ENCODE results near the gene PLSCR1.
A peak's percentile ranks its signal among the peaks of the same experiment; 100 is the strongest.

PLSCR1 gene

GRCh38 chr3:146544929-146545528 is 622 bp upstream of the PLSCR1 start:
- peak overlapping the region; percentile 73 for H3K4me3 ChIP-seq (ENCODE audit: low read depth, low read length, poor library complexity, severe bottlenecking)
- H3K9me3 ChIP-seq (ENCODE audit: low read length) = no peaks in the 10 kb centered on the region
- H2AFZ ChIP-seq (ENCODE audit: low read length) = peak overlapping the region; percentile 57; the same call in 1 of the 2 replicates
- H3K36me3 ChIP-seq (ENCODE audit: insufficient read depth, low read length) = no peaks in the 10 kb centered on the region
- H4K20me1 ChIP-seq (ENCODE audit: insufficient read depth, low read length) = no peaks in the 10 kb centered on the region
- H3K4me1 ChIP-seq (ENCODE audit: insufficient read depth, low read length, severe bottlenecking) = peaks cover 34% of the 10 kb centered on the region
- TF ChIP-seq EZH2 (IDR thresholded peaks at IDR 0.05; ENCODE audit: borderline replicate concordance, low read length) (no peak), CTCF (IDR thresholded peaks at IDR 0.05; ENCODE audit: low read length) (no peak)
- no peaks in the 10 kb centered on the region for H3F3A ChIP-seq (ENCODE audit: insufficient read depth, low read length)
- H3K27me3 ChIP-seq (ENCODE audit: insufficient read depth, low read length) = no peaks in the 10 kb centered on the region
- H3K79me2 ChIP-seq (ENCODE audit: insufficient read depth, low read length) = no peaks in the 10 kb centered on the region
- no peak overlapping the region for H3K27ac ChIP-seq (ENCODE audit: low read depth, low read length, poor library complexity, severe bottlenecking)
- H3K4me2 ChIP-seq (ENCODE audit: low read length) = peak overlapping the region; percentile 72
- no peaks in the 10 kb centered on the region for H3K9me2 ChIP-seq (ENCODE audit: low read depth, low read length)
- H3K9ac ChIP-seq (ENCODE audit: low read length) = peak overlapping the region; percentile 78

- H3F3A ChIP-seq (ENCODE audit: insufficient read depth, low read length) = no peaks in the 10 kb centered on the region
- H4K20me1 ChIP-seq (ENCODE audit: insufficient read depth, low read length) = no peaks in the 10 kb centered on the region
- peak overlapping the region; percentile 73 for H3K4me3 ChIP-seq (ENCODE audit: low read depth, low read length, poor library complexity, severe bottlenecking)
- peak overlapping the region; percentile 72 for H3K4me2 ChIP-seq (ENCODE audit: low read length)
- H3K27ac ChIP-seq (ENCODE audit: low read depth, low read length, poor library complexity, severe bottlenecking) = no peak overlapping the region
- TF ChIP-seq CTCF (IDR thresholded peaks at IDR 0.05; ENCODE audit: low read length) (no peak), EZH2 (IDR thresholded peaks at IDR 0.05; ENCODE audit: borderline replicate concordance, low read length) (no peak)
- H3K4me1 ChIP-seq (ENCODE audit: insufficient read depth, low read length, severe bottlenecking) = peaks cover 34% of the 10 kb centered on the region
- H3K27me3 ChIP-seq (ENCODE audit: insufficient read depth, low read length) = no peaks in the 10 kb centered on the region
- no peaks in the 10 kb centered on the region for H3K36me3 ChIP-seq (ENCODE audit: insufficient read depth, low read length)
- no peaks in the 10 kb centered on the region for H3K79me2 ChIP-seq (ENCODE audit: insufficient read depth, low read length)
- no peaks in the 10 kb centered on the region for H3K9me3 ChIP-seq (ENCODE audit: low read length)
- no peaks in the 10 kb centered on the region for H3K9me2 ChIP-seq (ENCODE audit: low read depth, low read length)
- H3K9ac ChIP-seq (ENCODE audit: low read length) = peak overlapping the region; percentile 78
- no peak overlapping the region for H2AFZ ChIP-seq (ENCODE audit: low read length)
Observed at GRCh38 chr3:146543461-146544001, 876 bp downstream of the PLSCR1 start.

- H3K9ac ChIP-seq (ENCODE audit: low read length) = peak overlapping the region; percentile 78
- H3F3A ChIP-seq (ENCODE audit: insufficient read depth, low read length) = no peaks in the 10 kb centered on the region
- no peaks in the 10 kb centered on the region for H3K27me3 ChIP-seq (ENCODE audit: insufficient read depth, low read length)
- H3K4me3 ChIP-seq (ENCODE audit: low read depth, low read length, poor library complexity, severe bottlenecking) = peak overlapping the region; percentile 73
- H3K36me3 ChIP-seq (ENCODE audit: insufficient read depth, low read length) = no peaks in the 10 kb centered on the region
- no peak overlapping the region for H3K27ac ChIP-seq (ENCODE audit: low read depth, low read length, poor library complexity, severe bottlenecking)
- TF ChIP-seq EZH2 (IDR thresholded peaks at IDR 0.05; ENCODE audit: borderline replicate concordance, low read length) (no peak), CTCF (IDR thresholded peaks at IDR 0.05; ENCODE audit: low read length) (no peak)
- H4K20me1 ChIP-seq (ENCODE audit: insufficient read depth, low read length) = no peaks in the 10 kb centered on the region
- no peak overlapping the region for H2AFZ ChIP-seq (ENCODE audit: low read length)
- H3K9me2 ChIP-seq (ENCODE audit: low read depth, low read length) = no peaks in the 10 kb centered on the region
- no peaks in the 10 kb centered on the region for H3K79me2 ChIP-seq (ENCODE audit: insufficient read depth, low read length)
- H3K4me1 ChIP-seq (ENCODE audit: insufficient read depth, low read length, severe bottlenecking) = peaks cover 34% of the 10 kb centered on the region
- peak overlapping the region; percentile 72 for H3K4me2 ChIP-seq (ENCODE audit: low read length)
- no peaks in the 10 kb centered on the region for H3K9me3 ChIP-seq (ENCODE audit: low read length)
Observed at GRCh38 chr3:146542978-146543377, 1.4 kb downstream of the PLSCR1 start.
